ENCODE data around the gene RETN. TPM values are rescaled to one million over a fixed set of nuclear protein-coding genes. Genes with fewer than 3 reads are reported as not detected.

Gene RETN
- total RNA-seq, 1 donor from 2014 or later = not detected

DNA sequence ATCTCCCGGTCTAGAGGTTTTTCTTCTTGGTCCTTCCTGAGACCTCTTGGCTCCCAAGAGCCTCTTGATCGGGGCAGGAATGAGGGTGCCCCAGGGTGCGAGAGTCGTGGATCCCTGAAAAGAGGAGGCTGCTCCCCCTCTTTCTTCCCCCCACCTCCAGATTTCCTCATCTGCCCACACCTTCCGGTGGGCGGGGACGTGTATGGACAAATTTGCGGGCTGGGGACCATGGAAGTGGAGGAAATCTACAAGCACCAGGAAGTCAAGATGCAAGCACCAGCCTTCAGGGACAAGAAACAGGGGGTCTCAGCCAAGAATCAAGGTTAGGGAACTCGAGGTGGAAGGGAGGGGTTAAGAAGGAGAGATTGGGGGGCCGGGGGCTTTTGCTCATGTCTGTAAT, 8.0 kb downstream of the RETN start, which contains the start of gene MCEMP1:
Gene MCEMP1, plus strand, starts transcription at position 237 of the 400 bp plus-strand sequence. Its CDS starts 31 bp downstream, at position 268.
- no peak for FAIRE-seq

DNA sequence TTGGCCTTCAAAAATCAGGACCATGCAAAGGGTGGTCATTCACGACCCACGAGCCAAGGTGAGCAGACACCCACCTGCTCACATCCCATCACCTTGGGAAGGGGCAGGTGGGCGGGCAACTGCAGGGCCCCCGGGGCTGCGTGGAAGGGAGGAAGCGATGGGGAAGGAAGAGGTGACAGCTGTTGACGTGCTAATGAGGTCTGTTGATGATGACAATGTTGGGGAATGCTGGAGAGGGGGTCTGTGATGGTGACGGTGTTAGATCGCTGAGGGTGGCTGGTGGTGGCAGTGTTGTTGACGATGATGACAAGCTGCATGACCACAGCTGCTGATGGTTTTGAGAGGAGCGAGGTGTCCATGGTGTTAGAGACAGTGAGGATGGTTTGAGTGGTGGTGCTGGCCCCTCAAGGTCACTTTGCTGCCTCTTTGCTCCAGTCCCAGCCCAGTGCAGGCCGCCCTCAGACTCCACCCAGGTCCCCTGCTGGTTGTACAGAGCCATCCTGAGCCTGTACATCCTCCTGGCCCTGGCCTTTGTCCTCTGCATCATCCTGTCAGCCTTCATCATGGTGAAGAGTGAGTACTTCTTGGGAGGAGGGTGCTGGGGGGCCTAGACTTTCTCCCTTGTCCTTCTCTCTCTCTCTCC, 8.9 kb downstream of the RETN start:
- Histone ChIP-seq H3K9ac (ENCODE audit: low read length) (no peak overlapping the region), H3K27ac (ENCODE audit: low read depth, low read length) (no peak overlapping the region), H3K79me2 (ENCODE audit: insufficient read depth, low read length) (peaks cover 13% of the 10 kb centered on the region), H3K9me3 (ENCODE audit: insufficient read depth, low read depth, low read length) (no peaks in the 10 kb centered on the region), H3K4me2 (ENCODE audit: low read length) (no peak overlapping the region), H3K4me3 (ENCODE audit: insufficient read depth, low read depth, low read length) (no peak overlapping the region), H3K4me1 (ENCODE audit: insufficient read depth, low read length) (peaks cover 8% of the 10 kb centered on the region), H4K20me1 (ENCODE audit: insufficient read depth, low read length) (peaks cover 11% of the 10 kb centered on the region), H3K36me3 (ENCODE audit: insufficient read depth, low read length) (no peaks in the 10 kb centered on the region), H2AFZ (ENCODE audit: low read depth, low read length) (no peak overlapping the region), H3K27me3 (ENCODE audit: insufficient read depth, low read length) (peaks cover 5% of the 10 kb centered on the region)
- Mint-ChIP-seq H3K36me3 (ENCODE audit: low read depth, unreplicated experiment) (peaks cover 1% of the 10 kb centered on the region), H3K4me1 (ENCODE audit: low read depth, unreplicated experiment) (no peaks in the 10 kb centered on the region), H3K9me3 (ENCODE audit: unreplicated experiment) (peaks cover 6% of the 10 kb centered on the region), H3K4me3 (ENCODE audit: unreplicated experiment) (no peak overlapping the region), H3K27ac (ENCODE audit: unreplicated experiment) (no peak overlapping the region), H3K27me3 (ENCODE audit: low read depth, unreplicated experiment) (peaks cover 47% of the 10 kb centered on the region)
- TF ChIP-seq, protein P1, sequence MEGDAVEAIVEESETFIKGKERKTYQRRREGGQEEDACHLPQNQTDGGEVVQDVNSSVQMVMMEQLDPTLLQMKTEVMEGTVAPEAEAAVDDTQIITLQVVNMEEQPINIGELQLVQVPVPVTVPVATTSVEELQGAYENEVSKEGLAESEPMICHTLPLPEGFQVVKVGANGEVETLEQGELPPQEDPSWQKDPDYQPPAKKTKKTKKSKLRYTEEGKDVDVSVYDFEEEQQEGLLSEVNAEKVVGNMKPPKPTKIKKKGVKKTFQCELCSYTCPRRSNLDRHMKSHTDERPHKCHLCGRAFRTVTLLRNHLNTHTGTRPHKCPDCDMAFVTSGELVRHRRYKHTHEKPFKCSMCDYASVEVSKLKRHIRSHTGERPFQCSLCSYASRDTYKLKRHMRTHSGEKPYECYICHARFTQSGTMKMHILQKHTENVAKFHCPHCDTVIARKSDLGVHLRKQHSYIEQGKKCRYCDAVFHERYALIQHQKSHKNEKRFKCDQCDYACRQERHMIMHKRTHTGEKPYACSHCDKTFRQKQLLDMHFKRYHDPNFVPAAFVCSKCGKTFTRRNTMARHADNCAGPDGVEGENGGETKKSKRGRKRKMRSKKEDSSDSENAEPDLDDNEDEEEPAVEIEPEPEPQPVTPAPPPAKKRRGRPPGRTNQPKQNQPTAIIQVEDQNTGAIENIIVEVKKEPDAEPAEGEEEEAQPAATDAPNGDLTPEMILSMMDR (IDR thresholded peaks at IDR 0.05; ENCODE audit: insufficient read depth, low read depth, low read length) = no peak
- TF ChIP-seq EZH2 (IDR thresholded peaks at IDR 0.05; ENCODE audit: insufficient read depth, low read length) = no peak
- DNase-seq (ENCODE audit: low read depth) (no peak), FAIRE-seq (no peak)

More for the DNA sequence above, 8.0 kb downstream of the RETN start, which contains the start of gene MCEMP1:
- Histone ChIP-seq H3K27me3 (ENCODE audit: insufficient read depth, low read length) (peaks cover 5% of the 10 kb centered on the region), H3K36me3 (ENCODE audit: insufficient read depth, low read length) (no peaks in the 10 kb centered on the region), H3K79me2 (ENCODE audit: insufficient read depth, low read length) (peaks cover 12% of the 10 kb centered on the region), H3K9ac (ENCODE audit: low read length) (no peak within 1 kb of the TSS), H3K27ac (ENCODE audit: low read depth, low read length) (no peak within 1 kb of the TSS), H2AFZ (ENCODE audit: low read depth, low read length) (no peak within 1 kb of the TSS), H3K9me3 (ENCODE audit: insufficient read depth, low read depth, low read length) (no peaks in the 10 kb centered on the region), H3K4me2 (ENCODE audit: low read length) (no peak within 1 kb of the TSS), H4K20me1 (ENCODE audit: insufficient read depth, low read length) (peaks cover 2% of the 10 kb centered on the region), H3K4me3 (ENCODE audit: insufficient read depth, low read depth, low read length) (no peak within 1 kb of the TSS), H3K4me1 (ENCODE audit: insufficient read depth, low read length) (peaks cover 5% of the 10 kb centered on the region)
- peaks cover 2% of the 10 kb centered on the region for H3K36me3 Mint-ChIP-seq (ENCODE audit: low read depth, unreplicated experiment)
- H3K27me3 Mint-ChIP-seq (ENCODE audit: low read depth, unreplicated experiment) = peaks cover 56% of the 10 kb centered on the region
- TF ChIP-seq EZH2 (IDR thresholded peaks at IDR 0.05; ENCODE audit: insufficient read depth, low read length) = no peak
- TF ChIP-seq, protein P1 (IDR thresholded peaks at IDR 0.05; ENCODE audit: insufficient read depth, low read depth, low read length) = no peak
- H3K4me3 Mint-ChIP-seq (ENCODE audit: unreplicated experiment) = no peak within 1 kb of the TSS
- no peaks in the 10 kb centered on the region for H3K4me1 Mint-ChIP-seq (ENCODE audit: low read depth, unreplicated experiment)
- H3K9me3 Mint-ChIP-seq (ENCODE audit: unreplicated experiment) = peaks cover 9% of the 10 kb centered on the region
- no peak for DNase-seq (ENCODE audit: low read depth)
- no peak within 1 kb of the TSS for H3K27ac Mint-ChIP-seq (ENCODE audit: unreplicated experiment)
